Activated CD4-positive, alpha-beta T cell treated with anti-CD3 and anti-CD28 coated beads for 24 hours (primary cell): ENCODE data around the gene GNG12.

ENCODE experiments used
- DNase-seq, 2 donors: peaks; one replicate each; pipeline ENCODE4 v3.0.0-alpha.2; 2020; ENCODE audit warnings: low read depth in 2 of 2

Gene GNG12

GRCh38 chr1:67652800-67653199 is 180.5 kb downstream of the GNG12 start:
- DNase-seq: no peak
